ENCODE results near the gene ANKRD55.
"Not testable (repeated sequence)": the region's sequence is repeated elsewhere in the genome, so short reads cannot be mapped to it uniquely, and the experiment has no call there.

Gene ANKRD55

GRCh38 chr5:56102889-56103288 is 130.2 kb downstream of the ANKRD55 start:
- no peak for DNase-seq (ENCODE audit: low read depth in 2 of 2)

- DNase-seq (ENCODE audit: low read depth in 2 of 2), result not testable (repeated sequence)
These were observed 130.9 kb downstream of the ANKRD55 start for GRCh38 chr5:56102207-56102606.

GRCh38 chr5:56101180-56101579 is 131.9 kb downstream of the ANKRD55 start:
- no peak for DNase-seq (ENCODE audit: low read depth in 2 of 2)

GRCh38 chr5:56100439-56101176 is 132.5 kb downstream of the ANKRD55 start:
- no peak for DNase-seq (ENCODE audit: low read depth in 2 of 2)

- DNase-seq (ENCODE audit: low read depth in 2 of 2), result no peak
These were observed 133.8 kb downstream of the ANKRD55 start for GRCh38 chr5:56099346-56099745.

- no peak for DNase-seq (ENCODE audit: low read depth in 2 of 2)
These were observed 136.1 kb downstream of the ANKRD55 start for GRCh38 chr5:56097055-56097454.

GRCh38 chr5:56095579-56096102 is 137.5 kb downstream of the ANKRD55 start:
- DNase-seq (ENCODE audit: low read depth in 2 of 2), result no peak

GRCh38 chr5:56094579-56095361 is 138.4 kb downstream of the ANKRD55 start:
- no peak for DNase-seq (ENCODE audit: low read depth in 2 of 2)

GRCh38 chr5:56093970-56094369 is 139.2 kb downstream of the ANKRD55 start:
- DNase-seq (ENCODE audit: low read depth in 2 of 2), result no peak

GRCh38 chr5:56092115-56092514 is 141.0 kb downstream of the ANKRD55 start:
- no peak for DNase-seq (ENCODE audit: low read depth in 2 of 2)

- DNase-seq (ENCODE audit: low read depth in 2 of 2), result no peak
These were observed 141.5 kb downstream of the ANKRD55 start for GRCh38 chr5:56091664-56092063.

- no peak for DNase-seq (ENCODE audit: low read depth in 2 of 2)
These were observed 142.2 kb downstream of the ANKRD55 start for GRCh38 chr5:56090793-56091460.

GRCh38 chr5:56088967-56089829 is 143.9 kb downstream of the ANKRD55 start:
- DNase-seq (ENCODE audit: low read depth in 2 of 2), result no peak

- DNase-seq (ENCODE audit: low read depth in 2 of 2), result no peak
These were observed 144.6 kb downstream of the ANKRD55 start for GRCh38 chr5:56088431-56088949.

- DNase-seq (ENCODE audit: low read depth in 2 of 2), result no peak
These were observed 147.9 kb downstream of the ANKRD55 start for GRCh38 chr5:56085193-56085592.

- no peak for DNase-seq (ENCODE audit: low read depth in 2 of 2)
These were observed 149.8 kb downstream of the ANKRD55 start for GRCh38 chr5:56083286-56083854.

GRCh38 chr5:56081053-56081642 is 152.0 kb downstream of the ANKRD55 start:
- DNase-seq (ENCODE audit: low read depth in 2 of 2), result not testable (repeated sequence)

- DNase-seq (ENCODE audit: low read depth in 2 of 2), result no peak
These were observed 152.6 kb downstream of the ANKRD55 start for GRCh38 chr5:56080375-56081052.

GRCh38 chr5:56079157-56079500 is 154.0 kb downstream of the ANKRD55 start:
- not testable (repeated sequence) for DNase-seq (ENCODE audit: low read depth in 2 of 2)

All from stimulated activated CD8-positive, alpha-beta memory T cell treated with anti-CD3 and anti-CD28 coated beads, Interleukin-2, amount 100 ng/mL, for 1 hour (primary cell).